SH-SY5Y (cell line): Measurements from ENCODE around the gene CD47.

Experiments used
- GATA2 ChIP-seq: IDR thresholded peaks from 2 replicates; pipeline ENCODE4 v1.6.1; 2011; ENCODE audit warnings: mild to moderate bottlenecking, low read depth, low read length
- GATA3 ChIP-seq: IDR thresholded peaks from 2 replicates; pipeline ENCODE4 v1.6.1; 2011; ENCODE audit warnings: low read depth, mild to moderate bottlenecking, low read length, moderate library complexity

GRCh38 chr3:108131475-108132134 lies 40.8 kb upstream of the CD47 start:
- no peak for TF ChIP-seq GATA2
- TF ChIP-seq GATA3 = no peak
